GM12872 (cell line): Measurements from ENCODE around the gene XYLT1.

Experiments used
- TF ChIP-seq, protein P1 (sequence below): IDR thresholded peaks from 3 replicates; pipeline ENCODE4 v1.5.1; 2011; ENCODE audit warnings: low read depth, mild to moderate bottlenecking, low read length, moderate library complexity; ENCODE audit not compliant: insufficient read depth

Gene XYLT1

DNA sequence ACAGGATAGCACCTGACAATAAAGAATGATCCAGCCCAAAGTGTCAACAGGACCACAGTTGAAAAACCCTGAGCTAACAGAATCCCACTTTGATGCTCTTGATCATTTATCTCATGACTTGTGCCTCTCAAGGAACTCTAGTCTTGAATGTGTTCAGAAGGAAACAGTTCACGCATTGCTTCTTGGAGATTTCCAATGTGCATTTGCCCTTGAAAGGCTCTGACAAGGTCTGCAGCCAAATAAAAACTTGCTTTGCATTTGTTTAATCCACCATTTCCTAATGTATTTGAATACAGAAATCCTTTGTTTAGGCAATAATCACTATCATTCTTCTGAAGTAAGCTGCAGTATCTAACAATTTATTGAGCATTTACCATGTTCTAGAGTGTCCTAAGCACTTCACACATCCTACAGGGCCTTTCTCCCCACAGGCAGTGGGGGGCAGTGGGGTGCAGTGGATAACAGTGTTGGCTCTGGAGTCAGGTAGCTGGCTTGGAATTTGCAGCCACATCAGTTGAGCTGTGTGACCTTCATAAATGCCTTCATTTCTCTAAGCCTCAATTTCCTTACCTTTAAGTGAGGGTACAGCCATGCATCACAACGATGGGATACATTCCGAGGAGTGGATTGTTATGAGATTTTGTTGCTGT lies 239.7 kb downstream of the XYLT1 start:
- TF ChIP-seq, protein P1, sequence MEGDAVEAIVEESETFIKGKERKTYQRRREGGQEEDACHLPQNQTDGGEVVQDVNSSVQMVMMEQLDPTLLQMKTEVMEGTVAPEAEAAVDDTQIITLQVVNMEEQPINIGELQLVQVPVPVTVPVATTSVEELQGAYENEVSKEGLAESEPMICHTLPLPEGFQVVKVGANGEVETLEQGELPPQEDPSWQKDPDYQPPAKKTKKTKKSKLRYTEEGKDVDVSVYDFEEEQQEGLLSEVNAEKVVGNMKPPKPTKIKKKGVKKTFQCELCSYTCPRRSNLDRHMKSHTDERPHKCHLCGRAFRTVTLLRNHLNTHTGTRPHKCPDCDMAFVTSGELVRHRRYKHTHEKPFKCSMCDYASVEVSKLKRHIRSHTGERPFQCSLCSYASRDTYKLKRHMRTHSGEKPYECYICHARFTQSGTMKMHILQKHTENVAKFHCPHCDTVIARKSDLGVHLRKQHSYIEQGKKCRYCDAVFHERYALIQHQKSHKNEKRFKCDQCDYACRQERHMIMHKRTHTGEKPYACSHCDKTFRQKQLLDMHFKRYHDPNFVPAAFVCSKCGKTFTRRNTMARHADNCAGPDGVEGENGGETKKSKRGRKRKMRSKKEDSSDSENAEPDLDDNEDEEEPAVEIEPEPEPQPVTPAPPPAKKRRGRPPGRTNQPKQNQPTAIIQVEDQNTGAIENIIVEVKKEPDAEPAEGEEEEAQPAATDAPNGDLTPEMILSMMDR: 0 out of 3 replicates have a peak, but pooled peaks have one; percentile 26

GRCh38 chr16:17229766-17230165 lies 241.0 kb downstream of the XYLT1 start:
- TF ChIP-seq, protein P1: no peak

DNA sequence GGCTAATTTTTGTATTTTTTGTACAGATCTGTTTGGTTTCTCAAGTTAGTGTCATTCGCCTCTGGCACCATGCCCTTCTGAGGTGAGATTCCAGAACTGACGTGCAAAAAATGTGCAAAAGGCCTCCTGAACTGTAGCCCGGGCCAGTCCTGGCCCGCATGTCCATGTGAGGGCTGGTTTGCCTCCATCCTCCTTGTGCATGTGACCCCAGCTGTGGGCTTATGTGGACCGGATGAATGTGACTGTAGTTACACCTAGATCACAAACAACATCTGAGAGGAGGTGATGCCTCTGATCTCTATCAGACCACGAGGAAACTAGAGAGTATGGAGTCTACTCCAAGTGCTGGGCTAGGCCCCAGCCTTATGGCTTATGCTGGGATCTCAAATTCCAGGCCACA lies 241.6 kb downstream of the XYLT1 start:
- TF ChIP-seq, protein P1: no peak

GRCh38 chr16:17228708-17229055 lies 242.1 kb downstream of the XYLT1 start:
- TF ChIP-seq, protein P1: no peak

- TF ChIP-seq, protein P1: no peak
Observed at GRCh38 chr16:17228048-17228707, 242.6 kb downstream of the XYLT1 start.

GRCh38 chr16:17227278-17227677 lies 243.5 kb downstream of the XYLT1 start:
- TF ChIP-seq, protein P1: no peak

GRCh38 chr16:17225541-17225940 lies 245.2 kb downstream of the XYLT1 start:
- TF ChIP-seq, protein P1: no peak
